Activated CD4-positive, alpha-beta memory T cell treated with anti-CD3 and anti-CD28 coated beads, Interleukin-2, amount 10 ng/mL, durations not matched to agents 7 days and 5 days (primary cell): ENCODE results near the gene RDH13. TPM values are rescaled to one million over a fixed set of nuclear protein-coding genes. Genes with fewer than 3 reads are reported as not detected.
A peak's percentile ranks its signal among the peaks of the same experiment; 100 is the strongest.
"Not testable (repeated sequence)": the region's sequence is repeated elsewhere in the genome, so short reads cannot be mapped to it uniquely, and the experiment has no call there.

ENCODE experiments used
- CTCF ChIA-PET: fragments of 350-600 bp; sonication (Branson Sonifier 250); formaldehyde crosslinking; loops from one replicate; lab custom pipeline; 2021; ENCODE audit warnings: antibody characterized with exemption, inconsistent platforms; lab: Charles Lee
- POLR2A ChIA-PET: fragments of 350-600 bp; sonication (Branson Sonifier 250); formaldehyde crosslinking; loops from one replicate; lab custom pipeline; 2021; ENCODE audit warnings: antibody characterized with exemption; lab: Charles Lee
- DNase-seq: peaks from one replicate; pipeline ENCODE4 v3.0.0-alpha.2; 2020
- H3K27ac Mint-ChIP-seq: one replicate; pipeline ENCODE4 v1.8.0; 2021; ENCODE audit warnings: mild to moderate bottlenecking, mixed read lengths
- H3K27me3 Mint-ChIP-seq: one replicate; pipeline ENCODE4 v1.8.0; 2021; ENCODE audit warnings: mixed read lengths
- H3K36me3 Mint-ChIP-seq: one replicate; pipeline ENCODE4 v1.8.0; 2021; ENCODE audit warnings: low read depth, mixed read lengths
- H3K4me1 Mint-ChIP-seq: one replicate; pipeline ENCODE4 v1.8.0; 2021; ENCODE audit warnings: mixed read lengths
- H3K4me3 Mint-ChIP-seq: one replicate; pipeline ENCODE4 v1.8.0; 2021; ENCODE audit warnings: mild to moderate bottlenecking, mixed read lengths
- H3K9me3 Mint-ChIP-seq: one replicate; pipeline ENCODE4 v1.8.0; 2021; ENCODE audit warnings: mixed read lengths
- total RNA-seq, 2 experiments: library from RNA; stranded (reverse); gene quantifications; one replicate each; pipeline ENCODE4 v1.2.3, GENCODE V29; 2021

The RDH13 gene
- 10 to 100 TPM; 15.3 to 15.5 TPM for total RNA-seq

GRCh38 chr19:55062735-55063491 lies at the start of gene RDH13:
RDH13 (minus strand) TSS chr19:55063148; CDS start chr19:55063032, 116 bp downstream.
- Mint-ChIP-seq H3K36me3 (peaks cover 15% of the 10 kb centered on the region), H3K9me3 (no peaks in the 10 kb centered on the region), H3K4me1 (peaks cover 20% of the 10 kb centered on the region), H3K27ac (peak within 1 kb of the TSS; percentile 54), H3K4me3 (peak within 1 kb of the TSS; percentile 83), H3K27me3 (peaks cover 23% of the 10 kb centered on the region)
- DNase-seq, result peak; percentile 99
- ChIA-PET POLR2A (interaction anchor here (0.6 to 3.1 kb wide), 9 partner anchors 8 to 593 kb away, joined by 3 to 18 read pairs (median 5); partner anchors contain the start of gene PPP1R12C), CTCF (interaction anchor here (0.8 to 1.9 kb wide), 6 partner anchors 14 to 320 kb away, joined by 3 to 14 read pairs (median 3); no protein-coding TSS in a partner anchor)

- no peaks in the 10 kb centered on the region for H3K27me3 Mint-ChIP-seq
- no peak overlapping the region for H3K27ac Mint-ChIP-seq
- H3K4me1 Mint-ChIP-seq, result peaks cover 26% of the 10 kb centered on the region
- ChIA-PET POLR2A (no interaction called here), CTCF (no interaction called here)
- H3K4me3 Mint-ChIP-seq, result no peak overlapping the region
- no peak for DNase-seq
- H3K9me3 Mint-ChIP-seq, result no peaks in the 10 kb centered on the region
- peaks cover 31% of the 10 kb centered on the region for H3K36me3 Mint-ChIP-seq
These were observed 49.4 kb upstream of the RDH13 start for GRCh38 chr19:55112246-55112776.

GRCh38 chr19:55111238-55111831 lies 48.4 kb upstream of the RDH13 start:
- H3K4me1 Mint-ChIP-seq, result peaks cover 26% of the 10 kb centered on the region
- H3K9me3 Mint-ChIP-seq, result no peaks in the 10 kb centered on the region
- H3K36me3 Mint-ChIP-seq, result peaks cover 35% of the 10 kb centered on the region
- H3K4me3 Mint-ChIP-seq, result no peak overlapping the region
- ChIA-PET CTCF (no interaction called here), POLR2A (no interaction called here)
- no peaks in the 10 kb centered on the region for H3K27me3 Mint-ChIP-seq
- no peak overlapping the region for H3K27ac Mint-ChIP-seq
- DNase-seq, result no peak

- Mint-ChIP-seq H3K9me3 (no peaks in the 10 kb centered on the region), H3K4me3 (no peak overlapping the region), H3K36me3 (peaks cover 42% of the 10 kb centered on the region), H3K4me1 (peaks cover 10% of the 10 kb centered on the region), H3K27me3 (no peaks in the 10 kb centered on the region), H3K27ac (no peak overlapping the region)
- DNase-seq, result no peak
- POLR2A ChIA-PET, result no interaction called here
- CTCF ChIA-PET, result no interaction called here
These were observed 46.8 kb upstream of the RDH13 start for GRCh38 chr19:55109527-55110291.

GRCh38 chr19:55107252-55107651 lies 44.3 kb upstream of the RDH13 start:
- ChIA-PET POLR2A (interaction anchor here (1.0 kb wide), 1 partner anchor 11 kb away, joined by 5 read pairs; the partner anchor contains the start of gene PPP1R12C), CTCF (interaction anchor here (1.7 kb wide), 1 partner anchor 10 kb away, joined by 5 read pairs; the partner anchor contains the start of gene PPP1R12C)
- not testable (repeated sequence) for H3K9me3 Mint-ChIP-seq, H3K4me3 Mint-ChIP-seq, H3K27me3 Mint-ChIP-seq, H3K27ac Mint-ChIP-seq, DNase-seq, H3K4me1 Mint-ChIP-seq
- peaks cover 54% of the 10 kb centered on the region for H3K36me3 Mint-ChIP-seq

- ChIA-PET CTCF (interaction anchor here (1.7 kb wide), 1 partner anchor 10 kb away, joined by 5 read pairs; the partner anchor contains the start of gene PPP1R12C), POLR2A (interaction anchor here (1.0 kb wide), 1 partner anchor 11 kb away, joined by 5 read pairs; the partner anchor contains the start of gene PPP1R12C)
- Mint-ChIP-seq H3K27me3 (no peaks in the 10 kb centered on the region), H3K27ac (peak overlapping the region; percentile 29), H3K9me3 (peaks cover 2% of the 10 kb centered on the region), H3K36me3 (peaks cover 59% of the 10 kb centered on the region), H3K4me1 (peaks cover 4% of the 10 kb centered on the region), H3K4me3 (no peak overlapping the region)
- DNase-seq, result no peak
These were observed 43.6 kb upstream of the RDH13 start for GRCh38 chr19:55106591-55106990.

- ChIA-PET CTCF (interaction anchor here (0.8 kb wide), 2 partner anchors 16 to 17 kb away, joined by 3 read pairs; no protein-coding TSS in a partner anchor), POLR2A (no interaction called here)
- H3K9me3 Mint-ChIP-seq, result peaks cover 2% of the 10 kb centered on the region
- H3K27me3 Mint-ChIP-seq, result no peaks in the 10 kb centered on the region
- peaks cover 57% of the 10 kb centered on the region for H3K36me3 Mint-ChIP-seq
- no peak overlapping the region for H3K27ac Mint-ChIP-seq
- DNase-seq, result no peak
- no peak overlapping the region for H3K4me3 Mint-ChIP-seq
- H3K4me1 Mint-ChIP-seq, result peaks cover 2% of the 10 kb centered on the region
These were observed 42.3 kb upstream of the RDH13 start for GRCh38 chr19:55105237-55105636.

- Mint-ChIP-seq H3K9me3 (peaks cover 2% of the 10 kb centered on the region), H3K36me3 (peaks cover 45% of the 10 kb centered on the region), H3K27me3 (no peaks in the 10 kb centered on the region), H3K4me1 (no peaks in the 10 kb centered on the region), H3K27ac (no peak overlapping the region), H3K4me3 (no peak overlapping the region)
- POLR2A ChIA-PET, result no interaction called here
- no peak for DNase-seq
- CTCF ChIA-PET, result no interaction called here
These were observed 40.2 kb upstream of the RDH13 start for GRCh38 chr19:55103190-55103589.

- H3K9me3 Mint-ChIP-seq, result peaks cover 2% of the 10 kb centered on the region
- H3K27ac Mint-ChIP-seq, result no peak overlapping the region
- H3K4me1 Mint-ChIP-seq, result no peaks in the 10 kb centered on the region
- H3K27me3 Mint-ChIP-seq, result no peaks in the 10 kb centered on the region
- H3K36me3 Mint-ChIP-seq, result peaks cover 35% of the 10 kb centered on the region
- no peak for DNase-seq
- H3K4me3 Mint-ChIP-seq, result no peak overlapping the region
- ChIA-PET CTCF (no interaction called here), POLR2A (no interaction called here)
These were observed 38.3 kb upstream of the RDH13 start for GRCh38 chr19:55101261-55101660.

GRCh38 chr19:55099557-55100506 lies 36.9 kb upstream of the RDH13 start:
- Mint-ChIP-seq H3K27ac (no peak overlapping the region), H3K9me3 (peaks cover 2% of the 10 kb centered on the region), H3K27me3 (no peaks in the 10 kb centered on the region), H3K4me1 (no peaks in the 10 kb centered on the region), H3K4me3 (no peak overlapping the region), H3K36me3 (peaks cover 27% of the 10 kb centered on the region)
- POLR2A ChIA-PET, result no interaction called here
- CTCF ChIA-PET, result no interaction called here
- DNase-seq, result no peak

GRCh38 chr19:55098716-55099556 lies 36.0 kb upstream of the RDH13 start:
- Mint-ChIP-seq H3K4me3 (no peak overlapping the region), H3K9me3 (peaks cover 2% of the 10 kb centered on the region), H3K27ac (no peak overlapping the region), H3K4me1 (no peaks in the 10 kb centered on the region), H3K36me3 (peaks cover 31% of the 10 kb centered on the region), H3K27me3 (no peaks in the 10 kb centered on the region)
- DNase-seq, result no peak
- CTCF ChIA-PET, result no interaction called here
- POLR2A ChIA-PET, result no interaction called here
